GOT3 (cell line): ENCODE results near the gene C14orf180.

ENCODE experiments used
- DNase-seq: peaks from one replicate; lab custom pipeline; 2025; ENCODE audit warnings: mixed read lengths; lab: John Stamatoyannopoulos, UW

C14orf180 gene

GRCh38 chr14:104561632-104562495, 17.7 kb upstream of the C14orf180 start:
- no peak for DNase-seq

DNA sequence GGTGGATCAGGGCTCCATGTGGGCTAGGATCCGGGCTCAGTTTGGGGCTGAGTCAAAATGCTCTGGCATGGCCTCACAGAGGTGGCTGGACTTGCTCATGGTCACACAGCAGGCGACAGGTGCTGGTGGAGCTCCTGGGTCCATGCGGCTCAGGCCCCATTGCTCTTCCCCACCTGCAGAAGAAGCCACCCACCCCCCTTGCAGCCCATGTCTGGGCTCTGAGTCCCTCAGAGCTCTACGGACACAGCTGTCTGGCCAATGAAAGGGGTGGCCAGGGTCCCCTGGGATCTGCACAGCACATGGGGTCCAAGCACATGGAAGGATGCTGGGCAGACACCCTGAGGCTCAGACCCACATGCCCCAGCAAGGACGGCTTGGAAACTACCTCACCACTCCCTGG, 17.0 kb upstream of the C14orf180 start:
- DNase-seq, result no peak

- no peak for DNase-seq
Observed at GRCh38 chr14:104563191-104563741, 16.3 kb upstream of the C14orf180 start.

DNA sequence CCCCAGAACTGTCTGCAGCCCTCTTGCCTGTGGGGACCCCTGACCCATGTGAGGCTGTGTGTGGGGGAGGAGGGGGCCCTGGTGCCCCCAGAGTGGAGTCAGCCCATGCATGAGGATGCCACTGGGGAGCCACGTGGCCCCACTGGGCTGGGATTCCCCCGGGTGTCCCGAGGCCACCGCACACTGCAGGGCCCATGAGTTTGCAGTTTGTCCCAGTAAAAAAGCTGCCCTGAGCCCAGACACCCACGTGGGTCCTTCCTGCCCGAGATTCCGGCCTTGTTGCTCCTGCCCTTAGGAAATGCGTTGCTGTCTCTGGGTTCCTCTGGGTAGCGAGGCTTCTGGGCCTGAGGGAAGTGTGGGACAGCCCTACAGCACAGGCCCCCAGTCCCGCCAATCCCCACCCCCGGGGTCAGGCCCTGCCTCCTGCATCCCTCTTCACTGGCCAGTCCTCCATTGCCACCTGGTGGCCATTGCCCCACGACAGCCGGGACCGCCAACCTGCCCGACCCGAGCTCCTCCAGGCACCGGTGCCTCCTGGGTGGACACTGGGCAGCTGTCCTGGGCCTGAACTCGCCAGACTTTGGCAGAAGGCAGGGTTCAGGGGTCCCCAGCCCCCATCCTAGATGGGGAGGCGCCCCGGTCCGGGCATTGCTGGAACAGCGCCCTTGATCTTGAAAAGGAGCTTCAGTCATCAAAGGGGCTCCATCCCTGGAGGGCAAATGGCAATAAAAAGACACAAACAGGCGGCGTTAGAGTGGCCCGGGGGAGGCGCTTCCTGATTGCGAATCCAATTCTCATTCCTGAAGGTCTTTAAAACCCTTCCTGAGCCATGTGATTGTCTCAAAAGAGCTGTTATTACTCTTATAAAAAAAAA, 15.6 kb upstream of the C14orf180 start:
- DNase-seq, result no peak

DNA sequence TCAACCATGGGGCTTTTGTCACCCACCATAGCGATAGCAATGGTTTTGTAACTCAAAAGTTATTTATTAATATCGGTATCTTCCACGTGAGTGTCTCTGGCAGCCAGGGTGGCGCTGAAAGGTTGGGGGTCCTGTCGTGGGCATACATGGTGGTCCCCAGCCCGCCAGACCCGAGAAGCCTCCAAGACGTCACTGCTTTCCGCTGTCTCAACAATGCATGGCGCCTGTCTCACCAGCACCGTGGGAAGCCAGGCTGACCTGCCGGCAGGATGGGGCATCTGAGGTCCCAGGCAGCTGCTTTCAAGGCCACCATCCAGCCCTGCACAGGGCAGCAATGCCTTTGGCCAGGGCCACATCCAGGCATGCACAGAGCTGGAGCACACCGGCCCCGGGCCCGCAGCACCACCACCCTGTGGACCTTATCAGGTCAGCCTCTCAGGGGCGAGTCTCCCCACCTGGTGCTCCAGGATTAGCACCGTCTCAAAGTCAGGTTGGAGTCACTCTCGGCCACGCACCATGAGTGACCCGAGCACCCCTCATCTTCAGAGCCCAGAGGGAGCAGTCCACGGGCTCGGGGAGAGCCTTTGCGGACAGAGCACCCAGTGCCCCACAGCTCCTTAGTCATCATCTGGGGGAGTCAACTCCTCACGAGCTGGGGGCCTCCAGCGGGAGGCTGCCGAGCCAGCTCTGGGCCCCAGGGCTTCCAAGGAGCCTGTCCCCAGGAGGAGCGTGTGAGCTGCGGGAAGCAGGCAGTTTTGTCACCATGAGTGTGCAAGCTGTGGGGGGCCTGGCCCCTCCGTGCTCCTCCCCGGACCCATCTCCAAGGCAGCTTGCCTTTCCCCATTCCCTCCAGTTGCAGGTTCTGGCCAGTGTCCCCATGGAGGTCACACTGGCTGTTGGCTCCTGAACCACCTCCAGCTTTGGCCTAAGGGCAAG, 14.6 kb upstream of the C14orf180 start:
- DNase-seq, result no peak

DNA sequence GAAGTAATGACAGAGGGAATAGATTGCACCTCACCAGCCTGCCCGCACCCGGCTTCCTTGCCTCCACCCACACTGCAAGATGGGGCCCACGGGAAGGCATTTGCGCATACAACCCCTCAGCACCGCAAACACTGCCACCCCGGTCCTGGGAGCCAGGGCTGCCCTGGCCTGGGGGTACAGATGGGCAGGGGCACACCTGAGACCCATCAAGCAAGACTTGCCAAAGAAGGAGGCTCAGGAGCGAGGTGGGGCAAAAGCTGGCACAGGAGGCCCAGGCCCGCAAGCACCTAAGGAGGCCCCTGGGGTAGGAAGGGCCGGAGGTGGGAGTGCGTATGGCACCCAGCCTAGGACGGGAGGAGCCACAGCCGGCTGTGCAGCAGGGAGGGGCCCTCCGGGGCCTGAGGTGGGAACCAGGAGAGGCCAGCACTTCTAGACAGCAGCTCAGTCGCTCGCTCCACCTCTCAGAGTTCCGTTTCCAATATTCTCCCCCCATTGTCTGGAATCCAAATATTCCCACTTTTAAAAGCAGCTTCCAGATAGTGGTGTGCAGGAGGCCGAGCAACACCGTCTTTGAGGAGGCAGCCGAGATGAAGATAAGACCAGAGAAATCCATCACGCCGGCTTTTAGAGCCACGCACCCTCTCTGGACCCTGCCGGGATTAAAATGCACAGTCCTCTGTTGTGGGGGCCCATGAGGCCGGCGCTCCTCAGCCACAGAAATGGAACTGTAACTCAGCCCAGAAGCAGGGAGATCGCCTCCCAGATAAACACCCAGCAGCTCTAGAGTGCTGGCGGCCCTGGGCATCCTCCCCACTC, 12.2 kb upstream of the C14orf180 start:
- no peak for DNase-seq

GRCh38 chr14:104567957-104568225, 11.7 kb upstream of the C14orf180 start:
- no peak for DNase-seq

GRCh38 chr14:104568620-104569019, 10.9 kb upstream of the C14orf180 start:
- DNase-seq, result no peak

- no peak for DNase-seq
Observed at GRCh38 chr14:104569435-104569834, 10.1 kb upstream of the C14orf180 start.

DNA sequence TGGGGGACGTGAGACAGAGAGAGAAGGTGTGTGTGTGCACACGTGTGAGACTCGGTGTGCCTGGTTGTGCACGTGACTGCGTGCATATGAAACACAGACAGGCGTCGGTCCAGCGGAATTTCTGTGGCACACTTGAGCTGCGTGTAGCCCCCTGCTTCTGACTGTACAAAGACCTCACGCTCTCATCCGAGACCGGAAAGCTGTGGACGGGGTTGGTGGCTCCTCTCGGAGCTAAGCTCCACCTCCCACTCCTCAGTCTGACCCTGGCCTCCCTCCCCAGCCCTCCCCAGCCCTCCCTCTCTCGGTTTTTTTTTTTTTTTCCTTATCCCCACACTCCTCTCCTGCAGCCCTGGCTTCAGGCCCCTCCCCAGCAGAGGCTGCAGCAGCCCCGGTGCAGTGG, 8.3 kb upstream of the C14orf180 start:
- DNase-seq, result no peak

DNA sequence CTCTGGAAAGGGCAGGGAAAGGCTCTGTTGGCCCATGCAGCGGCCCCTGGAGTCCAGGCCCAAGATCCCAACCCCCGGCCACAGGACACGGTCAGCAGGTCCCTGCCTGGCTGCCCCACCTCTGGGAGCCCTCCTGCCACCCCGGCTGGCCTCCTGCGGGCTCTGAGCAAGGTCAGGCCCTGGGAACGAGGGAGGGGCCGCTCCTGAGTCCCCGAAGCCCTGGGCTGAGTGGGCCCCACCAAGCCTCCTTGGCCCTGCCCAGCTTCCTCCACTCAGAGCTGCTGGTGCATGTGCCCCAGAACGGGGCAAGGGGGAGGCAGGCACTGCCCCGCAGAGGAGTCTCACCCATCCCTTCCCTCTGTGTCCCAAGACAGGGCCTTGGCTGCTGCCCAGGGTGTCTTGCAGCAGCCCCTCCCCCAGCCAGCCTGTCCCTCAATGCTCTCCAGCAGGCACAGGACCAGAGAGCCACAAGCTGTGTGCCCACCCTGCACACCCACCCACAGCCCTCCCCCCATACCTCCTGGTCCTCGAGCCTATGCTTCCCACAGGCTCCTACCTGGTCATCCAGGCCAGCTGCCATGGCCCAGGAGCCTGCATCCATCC, 7.4 kb upstream of the C14orf180 start:
- DNase-seq, result no peak

- DNase-seq, result no peak
Observed at GRCh38 chr14:104572668-104573067, 6.9 kb upstream of the C14orf180 start.

DNA sequence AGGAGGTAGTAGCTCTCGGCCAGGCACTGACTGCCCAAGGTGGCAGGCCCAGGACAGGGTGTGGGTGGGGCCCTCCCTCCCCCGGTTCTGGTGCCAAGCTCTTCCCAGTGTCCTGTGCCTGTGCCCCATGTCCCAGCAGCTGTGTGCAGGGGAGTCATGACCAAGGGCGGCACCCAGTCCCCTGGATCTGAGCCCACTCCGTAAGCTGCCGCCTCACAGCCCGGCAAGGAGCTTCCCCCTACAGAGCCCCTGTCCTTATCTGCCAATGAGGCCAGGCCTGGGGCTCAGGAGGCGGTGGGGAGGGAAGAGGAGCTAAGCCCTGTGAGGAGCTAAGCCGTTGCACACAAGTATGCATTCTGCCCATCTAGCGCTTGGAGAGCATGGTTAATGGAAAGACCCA, 5.6 kb upstream of the C14orf180 start:
- no peak for DNase-seq

DNA sequence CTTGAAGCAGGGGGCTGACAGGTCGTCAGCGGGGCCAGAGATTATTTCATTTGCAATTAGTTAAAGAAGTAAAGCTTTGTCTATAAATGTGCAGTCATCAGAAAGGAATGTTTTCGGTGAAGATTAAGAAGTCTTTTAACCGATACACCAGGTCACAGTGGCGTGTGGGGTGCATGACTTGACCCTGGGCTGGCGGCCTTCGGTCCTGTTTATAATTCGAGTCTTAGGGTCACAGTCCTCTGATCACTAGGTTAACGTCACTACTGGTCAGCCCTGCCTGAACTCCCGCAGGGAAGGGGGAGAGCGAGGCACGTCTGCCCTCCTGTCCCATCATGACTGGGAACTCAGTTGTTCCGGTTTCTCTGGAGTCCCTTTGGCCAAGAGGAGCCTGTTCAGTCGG, 5.0 kb upstream of the C14orf180 start:
- DNase-seq, result no peak

GRCh38 chr14:104574978-104575583, 4.5 kb upstream of the C14orf180 start:
- no peak for DNase-seq

GRCh38 chr14:104576232-104576969, 3.2 kb upstream of the C14orf180 start:
- no peak for DNase-seq

DNA sequence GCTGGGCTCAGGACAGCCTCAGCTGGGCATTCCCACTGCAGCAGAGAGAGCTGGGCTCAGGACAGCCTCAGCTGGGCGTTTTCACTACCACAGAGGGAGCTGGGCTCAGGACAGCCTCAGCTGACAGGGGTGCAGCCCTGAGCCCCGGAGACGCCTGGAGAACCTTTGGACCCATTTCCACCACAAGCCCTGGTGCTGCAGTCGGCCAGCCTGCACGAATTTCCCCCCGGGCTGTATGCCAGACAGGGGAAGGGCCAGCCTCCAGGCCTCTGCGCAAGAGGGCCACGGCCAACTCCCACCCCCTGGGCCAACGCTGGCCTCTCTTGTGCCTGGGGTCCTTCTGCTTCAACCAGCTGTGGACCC, 2.6 kb upstream of the C14orf180 start:
- no peak for DNase-seq

DNA sequence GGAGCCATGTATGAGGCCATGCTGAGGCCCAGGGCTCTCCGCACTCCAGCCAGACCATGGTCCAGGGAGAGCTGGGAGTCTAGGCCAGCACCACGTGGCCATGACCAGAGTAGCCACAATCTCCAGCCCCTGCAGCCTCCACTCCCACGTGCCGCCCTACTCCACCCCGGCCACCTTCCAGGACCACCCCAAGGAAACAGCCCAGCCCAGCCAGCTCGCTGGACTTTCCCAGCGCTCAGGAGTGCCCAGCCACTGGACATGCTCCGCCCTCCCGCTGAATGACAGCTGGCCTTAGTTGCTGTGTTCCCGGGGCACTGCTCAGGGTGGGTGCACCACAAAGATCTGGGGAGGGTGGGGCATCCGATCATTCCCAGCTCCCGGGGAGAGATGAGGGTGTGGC, 2.1 kb upstream of the C14orf180 start:
- DNase-seq, result no peak

DNA sequence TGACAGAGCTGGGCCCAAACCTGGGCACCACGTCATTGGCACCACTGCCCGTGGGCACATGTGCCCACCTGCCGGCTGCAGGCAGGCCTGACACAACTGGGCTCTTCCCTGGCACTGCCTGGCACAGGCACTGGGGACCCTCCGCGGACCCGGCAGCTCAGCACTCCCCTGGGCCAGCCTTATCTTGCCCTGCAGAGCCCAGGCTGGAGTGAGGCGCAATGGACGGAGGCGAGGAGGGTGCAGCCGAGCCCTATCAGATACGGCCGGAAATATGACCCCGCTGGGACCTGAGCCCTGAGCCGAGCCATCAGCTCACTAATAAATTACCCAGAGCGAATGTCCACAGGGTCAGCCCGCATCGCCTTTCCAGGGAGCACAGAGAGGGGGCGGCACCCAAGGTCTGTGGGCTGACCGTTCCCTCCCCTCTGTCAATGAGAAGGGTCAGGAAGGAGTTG, 1.7 kb upstream of the C14orf180 start:
- DNase-seq, result no peak
